GM12878 (cell line): Measurements from ENCODE around the gene ARHGEF37. TPM values are rescaled to one million over a fixed set of nuclear protein-coding genes. Genes with fewer than 3 reads are reported as not detected.

Source experiments
- ATAC-seq: fragments of 200-7000 bp; cut with Tn5 transposase; 3 replicates; pipeline ENCODE4 v1.9.1; 2020; ENCODE audit warnings: mild to moderate bottlenecking, moderate library complexity
- BruUV-seq: library from RNA; stranded (reverse); fragments of 400-500 nt; replicated peaks from 2 replicates; lab custom pipeline; 2021; lab: Mats Ljungman, UMichigan
- CTCF ChIA-PET: fragments of 300-600 bp; sonication (Branson Sonifier 250); formaldehyde crosslinking; extraction: SDS; loops from one replicate; lab custom pipeline; 2021; ENCODE audit warnings: inconsistent platforms; lab: Yijun Ruan, JAX
- POLR2A ChIA-PET: fragments of 350-600 bp; formaldehyde crosslinking; extraction: SDS; loops from one replicate; lab custom pipeline; 2021; ENCODE audit warnings: inconsistent platforms; lab: Charles Lee
- RAD21 ChIA-PET: fragments of 300-600 bp; sonication (Branson Sonifier 250); formaldehyde crosslinking; loops from one replicate; lab custom pipeline; 2023; ENCODE audit warnings: antibody characterized with exemption; ENCODE audit not compliant: unreplicated experiment; lab: Charles Lee
- SMC1A ChIA-PET: fragments of 300-600 bp; sonication (Branson Sonifier 250); formaldehyde crosslinking; loops from one replicate; lab custom pipeline; 2023; ENCODE audit not compliant: unreplicated experiment, uncharacterized antibody; lab: Charles Lee
- DNase-seq: peaks from one replicate; pipeline ENCODE4 v3.0.0-alpha.2; 2011; ENCODE audit warnings: low read depth, low spot score
- FAIRE-seq: peaks from 3 replicates; lab custom pipeline; 2011; peaks lifted over from hg19 to GRCh38; lab: Jason Lieb, UNC
- H2AFZ ChIP-seq: 2 replicates; pipeline ENCODE4 v1.6.0; 2011; ENCODE audit warnings: low read depth, low read length, control low read depth; ENCODE audit not compliant: control insufficient read depth
- H3K27ac ChIP-seq: 2 replicates; pipeline ENCODE4 v1.5.1; 2011; ENCODE audit warnings: control low read depth; ENCODE audit not compliant: control insufficient read depth, insufficient read depth
- H3K27me3 ChIP-seq, 2 experiments: replicated peaks in 1 of 2; 2 replicates each; pipeline versions ENCODE4 v1.6.0 to v1.6.1; 2011; ENCODE audit warnings: low read length in 1 of 2; ENCODE audit not compliant: control insufficient read depth in 2 of 2, insufficient read depth in 2 of 2
- H3K36me3 ChIP-seq, 2 experiments: 2 replicates each; pipeline ENCODE4 v1.5.1; 2011; ENCODE audit warnings: low read length in 1 of 2; ENCODE audit not compliant: control insufficient read depth in 2 of 2, insufficient read depth in 2 of 2
- H3K4me1 ChIP-seq: 2 replicates; pipeline ENCODE4 v1.6.1; 2011; ENCODE audit warnings: mild to moderate bottlenecking, low read length, moderate library complexity, mixed read lengths; ENCODE audit not compliant: control insufficient read depth, insufficient read depth
- H3K4me2 ChIP-seq: 2 replicates; pipeline ENCODE4 v1.6.0; 2011; ENCODE audit warnings: control low read depth; ENCODE audit not compliant: control insufficient read depth, insufficient read depth
- H3K4me3 ChIP-seq: fragments of 200-600 bp; sonication (generic); 2 replicates; pipeline ENCODE4 v1.5.1; 2016
- H3K79me2 ChIP-seq: 2 replicates; pipeline ENCODE4 v1.6.0; 2011; ENCODE audit warnings: low read length; ENCODE audit not compliant: control insufficient read depth, insufficient read depth
- H3K9ac ChIP-seq: 2 replicates; pipeline ENCODE4 v1.8.0; 2011; ENCODE audit warnings: low read length, control low read depth, mixed read lengths; ENCODE audit not compliant: control insufficient read depth, insufficient read depth
- H3K9me3 ChIP-seq: replicated peaks from 3 replicates; pipeline ENCODE4 v1.5.1; 2011; ENCODE audit warnings: mild to moderate bottlenecking, low read length; ENCODE audit not compliant: control insufficient read depth, insufficient read depth
- H4K20me1 ChIP-seq: 2 replicates; pipeline ENCODE4 v1.6.0; 2011; ENCODE audit not compliant: control insufficient read depth, insufficient read depth
- CUX1 ChIP-seq: IDR thresholded peaks from 2 replicates; pipeline ENCODE4 v1.6.1; 2012; ENCODE audit warnings: improper control_type of control experiment, low read depth, low read length; ENCODE audit not compliant: insufficient replicate concordance
- IKZF2 ChIP-seq, 2 experiments: fragments of 450-650 bp; IDR thresholded peaks; 2 replicates each; pipeline ENCODE4 v1.6.1; 2017; ENCODE audit warnings: mild to moderate bottlenecking in 2 of 2, moderate library complexity in 2 of 2
- JUND ChIP-seq: IDR thresholded peaks from 2 replicates; pipeline ENCODE4 v1.6.1; 2012; ENCODE audit warnings: low read depth, mild to moderate bottlenecking, low read length, improper control_type of control experiment, moderate library complexity
- NR2F1 ChIP-seq: fragments of 450-650 bp; conservative IDR thresholded peaks from 2 replicates; pipeline ENCODE4 v1.6.1; 2017; ENCODE audit warnings: mild to moderate bottlenecking
- PAX8 ChIP-seq: fragments of 450-650 bp; IDR thresholded peaks from 2 replicates; pipeline ENCODE4 v1.6.1; 2017; ENCODE audit warnings: mild to moderate bottlenecking, moderate library complexity
- POLR2A ChIP-seq: IDR thresholded peaks from 2 replicates; pipeline ENCODE4 v1.6.1; 2011; ENCODE audit warnings: low read depth, mild to moderate bottlenecking, low read length
- SMARCA5 ChIP-seq: fragments of 450-650 bp; IDR thresholded peaks from 2 replicates; pipeline ENCODE4 v1.6.1; 2017; ENCODE audit warnings: mild to moderate bottlenecking
- TCF7 ChIP-seq: IDR thresholded peaks from 2 replicates; pipeline ENCODE4 v1.6.1; 2014; ENCODE audit warnings: antibody characterized with exemption, borderline replicate concordance
- YBX1 ChIP-seq: fragments of 450-650 bp; IDR thresholded peaks from 2 replicates; pipeline ENCODE4 v1.6.1; 2016; ENCODE audit warnings: antibody characterized with exemption
- WGBS: methylation state at CpG from one replicate; pipeline ENCODE4 v1.1.6; 2016; ENCODE audit warnings: low lambda C conversion rate; ENCODE audit not compliant: insufficient replicate concordance, insufficient coverage; ENCODE audit errors: missing lambda C conversion rate; 5-methylcytosine and 5-hydroxymethylcytosine counted together
- in situ Hi-C: fragments of 300-500 bp; cut with MboI; formaldehyde crosslinking; loops from 9 replicates; pipeline ENCODE4 v1.14.3; 2018; ENCODE audit warnings: mixed read lengths
- intact Hi-C: fragments of 100-400 bp; cut with micrococcal nuclease; formaldehyde crosslinking; loops from one replicate; pipeline ENCODE4 v1.14.2; 2022; ENCODE audit not compliant: unreplicated experiment
- polyA plus RNA-seq, 11 experiments: library from polyadenylated mRNA; depleted of rRNA in 4 of 11; unstranded in 6 of 11; stranded (reverse) in 5 of 11; fragments of >200 nt; fragmentation: Nextera tagmentation in 4 of 11; fragmentation: Illumina TruSeq in 1 of 11; extraction: Ambion mirVana in 4 of 11; extraction: Trizol in 1 of 11; gene quantifications; 1 replicate in 1 of 11; 2 replicates in 10 of 11; pipeline versions ENCODE4 v1.2.1 to v1.2.3, GENCODE V29; 2011 to 2016; ENCODE audit warnings: inconsistent platforms in 2 of 11, missing spikeins in 2 of 11, low read depth in 1 of 11
- total RNA-seq, 4 experiments: library from RNA; depleted of rRNA in 3 of 4; stranded (reverse); fragments of >200 nt in 3 of 4; fragmentation: Illumina TruSeq in 1 of 4; extraction: Trizol in 1 of 4; gene quantifications; 2 replicates each; pipeline versions ENCODE4 v1.2.1 to v1.2.3, GENCODE V29; 2013 to 2021
- TF ChIP-seq, protein P1 (sequence below): IDR thresholded peaks from 2 replicates; pipeline ENCODE4 v1.6.1; 2011; ENCODE audit warnings: mild to moderate bottlenecking, low read depth, low read length, moderate library complexity; ENCODE audit not compliant: insufficient replicate concordance

The ARHGEF37 gene
- total and polyA plus RNA-seq, 10 of the 15 experiments (the other 5 are each of a cell fraction or from before 2014, with no cell fraction given), result 0.16 to 1.1 (median 0.63) TPM

DNA sequence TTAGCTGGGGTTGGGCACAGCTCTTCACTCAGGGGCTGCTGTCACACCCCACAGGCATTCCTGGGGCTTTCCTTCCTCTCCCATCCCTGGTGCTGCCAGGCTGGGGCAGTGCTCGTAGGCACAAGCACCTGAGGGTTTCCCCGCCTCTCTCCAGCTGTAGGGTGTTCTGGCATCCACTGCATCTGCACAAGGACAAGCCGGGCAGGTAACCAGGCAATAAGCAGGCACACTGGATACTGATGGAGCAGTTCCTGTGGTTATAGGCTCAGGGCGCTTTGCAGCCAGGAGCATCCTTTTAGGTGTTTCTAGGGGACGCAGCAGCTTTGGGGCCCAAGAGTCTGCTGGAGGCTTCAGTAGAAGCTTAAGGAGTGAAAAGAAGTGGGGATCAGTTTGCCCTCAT is 56.8 kb downstream of the ARHGEF37 start:
- no peak overlapping the region for H3K4me2 ChIP-seq
- H3K4me1 ChIP-seq, result peaks cover under 1% of the 10 kb centered on the region
- SMC1A ChIA-PET, result interaction anchor here (0.8 to 9.4 kb wide), 10 partner anchors 9 to 354 kb away, joined by 3 to 79 read pairs (median 8); no protein-coding TSS in a partner anchor
- no peaks in the 10 kb centered on the region for H3K79me2 ChIP-seq
- intact Hi-C loops (loop anchor here (5.0 to 10.0 kb wide), 2 partner anchors 139 to 577 kb away; no protein-coding TSS in a partner anchor), in situ Hi-C loops (loop anchor here (5.0 to 10.0 kb wide), 3 partner anchors 189 to 587 kb away; no protein-coding TSS in a partner anchor)
- WGBS, result 77% methylated on average over 5 of the region's 5 CpGs
- FAIRE-seq (no peak), ATAC-seq (no peak), DNase-seq (no peak)
- no TSS peak for BruUV-seq
- POLR2A ChIA-PET, result no interaction called here
- H3K27me3 ChIP-seq, result no peaks in the 10 kb centered on the region
- H4K20me1 ChIP-seq, result no peaks in the 10 kb centered on the region
- H3K27ac ChIP-seq, result no peak overlapping the region
- H3K9ac ChIP-seq, result no peak overlapping the region
- H3K9me3 ChIP-seq, result no peaks in the 10 kb centered on the region
- TF ChIP-seq POLR2A (no peak), YBX1 (no peak), NR2F1 (no peak), JUND (no peak), SMARCA5 (no peak), PAX8 (no peak), IKZF2 (IDR thresholded peaks at IDR 0.05) (no peak), TCF7 (no peak), CUX1 (no peak)
- TF ChIP-seq, protein P1, sequence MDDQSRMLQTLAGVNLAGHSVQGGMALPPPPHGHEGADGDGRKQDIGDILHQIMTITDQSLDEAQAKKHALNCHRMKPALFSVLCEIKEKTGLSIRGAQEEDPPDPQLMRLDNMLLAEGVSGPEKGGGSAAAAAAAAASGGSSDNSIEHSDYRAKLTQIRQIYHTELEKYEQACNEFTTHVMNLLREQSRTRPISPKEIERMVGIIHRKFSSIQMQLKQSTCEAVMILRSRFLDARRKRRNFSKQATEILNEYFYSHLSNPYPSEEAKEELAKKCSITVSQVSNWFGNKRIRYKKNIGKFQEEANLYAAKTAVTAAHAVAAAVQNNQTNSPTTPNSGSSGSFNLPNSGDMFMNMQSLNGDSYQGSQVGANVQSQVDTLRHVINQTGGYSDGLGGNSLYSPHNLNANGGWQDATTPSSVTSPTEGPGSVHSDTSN, result no peak
- H3K4me3 ChIP-seq, result no peak overlapping the region
- RAD21 ChIA-PET, result interaction anchor here (1.0 to 11.9 kb wide), 9 partner anchors 8 to 353 kb away, joined by 3 to 148 read pairs (median 8); no protein-coding TSS in a partner anchor
- CTCF ChIA-PET, result interaction anchor here (0.9 to 13.3 kb wide), 9 partner anchors 14 to 354 kb away, joined by 4 to 193 read pairs (median 30); no protein-coding TSS in a partner anchor
- no peak overlapping the region for H2AFZ ChIP-seq
- no peaks in the 10 kb centered on the region for H3K36me3 ChIP-seq
